ENCODE results near the gene AKAP8L. TPM values are rescaled to one million over a fixed set of nuclear protein-coding genes. Genes with fewer than 3 reads are reported as not detected.

Gene AKAP8L
- total and polyA plus RNA-seq, 9 of the 15 experiments (the other 6 are each of a cell fraction or from before 2014, with no cell fraction given), result 2.4 to 116 (median 70.7) TPM

GRCh38 chr19:15401397-15401710, 17.4 kb downstream of the AKAP8L start (continued):
- TF ChIP-seq CREB3 (tag; conservative IDR thresholded peaks at IDR 0.05; ENCODE audit: low read depth) (no peak), CEBPG (CRISPR knock-in tag; IDR thresholded peaks at IDR 0.05) (no peak), CEBPG (tag; conservative IDR thresholded peaks at IDR 0.05 in 1 of 2, IDR thresholded peaks at IDR 0.05 in 1 of 2) (no peak), SREBF2 (CRISPR knock-in tag; IDR thresholded peaks at IDR 0.05) (no peak), ETV6 (IDR thresholded peaks at IDR 0.05; ENCODE audit: borderline replicate concordance in 1 of 2, low read depth in 2 of 2, low read length in 1 of 2) (no peak), ETV6 (CRISPR knock-in tag; IDR thresholded peaks at IDR 0.05; ENCODE audit: borderline replicate concordance) (no peak), CREB5 (CRISPR knock-in tag; IDR thresholded peaks at IDR 0.05) (no peak), ZNF444 (CRISPR knock-in tag; IDR thresholded peaks at IDR 0.05) (no peak), HOXB6 (CRISPR knock-in tag; IDR thresholded peaks at IDR 0.05; ENCODE audit: borderline replicate concordance) (no peak), SETDB1 (IDR thresholded peaks at IDR 0.05; ENCODE audit: low read length) (no peak)
